Activated CD8-positive, alpha-beta memory T cell treated with anti-CD3 and anti-CD28 coated beads for 24 hours (primary cell): ENCODE measurements around the gene HNRNPD.
"Not testable (repeated sequence)": the region's sequence is repeated elsewhere in the genome, so short reads cannot be mapped to it uniquely, and the experiment has no call there.

Experiments used
- DNase-seq: peaks from one replicate; pipeline ENCODE4 v3.0.0-alpha.2; 2020

HNRNPD gene

GRCh38 chr4:82373816-82374625 lies at the start of gene HNRNPD:
Gene HNRNPD, minus strand, starts transcription at chr4:82373991. Its CDS starts 313 bp downstream, at chr4:82373678.
- DNase-seq: peak; percentile 93

GRCh38 chr4:82422616-82423015 lies 48.8 kb upstream of the HNRNPD start:
- no peak for DNase-seq

GRCh38 chr4:82421796-82422560 lies 48.2 kb upstream of the HNRNPD start:
- DNase-seq: peak; percentile 66

GRCh38 chr4:82419451-82419850 lies 45.7 kb upstream of the HNRNPD start:
- DNase-seq: no peak

- DNase-seq: no peak
Measured at GRCh38 chr4:82415922-82416365, 42.2 kb upstream of the HNRNPD start.

GRCh38 chr4:82415061-82415460 lies 41.3 kb upstream of the HNRNPD start:
- DNase-seq: not testable (repeated sequence)

- no peak for DNase-seq
Measured at GRCh38 chr4:82403725-82404124, 29.9 kb upstream of the HNRNPD start.

- DNase-seq: no peak
Measured at GRCh38 chr4:82402196-82402775, 28.5 kb upstream of the HNRNPD start.

- no peak for DNase-seq
Measured at GRCh38 chr4:82401600-82401999, 27.8 kb upstream of the HNRNPD start.

- no peak for DNase-seq
Measured at GRCh38 chr4:82398263-82398662, 24.5 kb upstream of the HNRNPD start.

GRCh38 chr4:82397527-82397926 lies 23.7 kb upstream of the HNRNPD start:
- DNase-seq: no peak

- no peak for DNase-seq
Measured at GRCh38 chr4:82394896-82395295, 21.1 kb upstream of the HNRNPD start.

- not testable (repeated sequence) for DNase-seq
Measured at GRCh38 chr4:82390061-82390460, 16.3 kb upstream of the HNRNPD start.

- DNase-seq: no peak
Measured at GRCh38 chr4:82388405-82388804, 14.6 kb upstream of the HNRNPD start.

GRCh38 chr4:82386312-82386711 lies 12.5 kb upstream of the HNRNPD start:
- not testable (repeated sequence) for DNase-seq

GRCh38 chr4:82382751-82383150 lies 9.0 kb upstream of the HNRNPD start:
- DNase-seq: no peak

- no peak for DNase-seq
Measured at GRCh38 chr4:82381661-82382296, 8.0 kb upstream of the HNRNPD start.

- DNase-seq: no peak
Measured at GRCh38 chr4:82381235-82381634, 7.4 kb upstream of the HNRNPD start.

- DNase-seq: no peak
Measured at GRCh38 chr4:82380831-82381230, 7.0 kb upstream of the HNRNPD start.

GRCh38 chr4:82380344-82380743 lies 6.6 kb upstream of the HNRNPD start:
- no peak for DNase-seq

- DNase-seq: no peak
Measured at GRCh38 chr4:82376109-82376508, 2.3 kb upstream of the HNRNPD start.

- DNase-seq: no peak
Measured at GRCh38 chr4:82373486-82373815, 340 bp downstream of the HNRNPD start.
